ENCODE data around the gene SPON1. TPM values are rescaled to one million over a fixed set of nuclear protein-coding genes. Genes with fewer than 3 reads are reported as not detected.
"Not testable (repeated sequence)": the region's sequence is repeated elsewhere in the genome, so short reads cannot be mapped to it uniquely, and the experiment has no call there.

SPON1 gene
- polyA plus RNA-seq, 1 donor: 71.8 TPM

- Histone ChIP-seq H3K4me3 (ENCODE audit: low read length) (no peak overlapping the region), H3K27ac (ENCODE audit: low read length) (no peak overlapping the region), H3K27me3 (ENCODE audit: control insufficient read depth, insufficient read depth, low read length) (no peaks in the 10 kb centered on the region), H3K9me3 (ENCODE audit: control insufficient read depth, low read depth, low read length) (no peaks in the 10 kb centered on the region), H3K36me3 (ENCODE audit: control insufficient read depth, insufficient read depth, low read length) (peaks cover 7% of the 10 kb centered on the region), H3K4me1 (ENCODE audit: control insufficient read depth, insufficient read depth, low read length) (no peaks in the 10 kb centered on the region)
- DNase-seq: no peak
- WGBS (ENCODE audit: insufficient coverage, low lambda C conversion rate): 60% methylated on average over 1 of the region's 5 CpGs
Measured at GRCh38 chr11:14248580-14248981, 286.1 kb downstream of the SPON1 start.

GRCh38 chr11:14249121-14249963 is 286.8 kb downstream of the SPON1 start:
- no peak overlapping the region for H3K4me3 ChIP-seq (ENCODE audit: low read length)
- no peaks in the 10 kb centered on the region for H3K4me1 ChIP-seq (ENCODE audit: control insufficient read depth, insufficient read depth, low read length)
- H3K36me3 ChIP-seq (ENCODE audit: control insufficient read depth, insufficient read depth, low read length): peaks cover 3% of the 10 kb centered on the region
- H3K27ac ChIP-seq (ENCODE audit: low read length): no peak overlapping the region
- no peaks in the 10 kb centered on the region for H3K9me3 ChIP-seq (ENCODE audit: control insufficient read depth, low read depth, low read length)
- no CpG with 5 or more reads among the region's 10 CpGs for WGBS (ENCODE audit: insufficient coverage, low lambda C conversion rate)
- H3K27me3 ChIP-seq (ENCODE audit: control insufficient read depth, insufficient read depth, low read length): no peaks in the 10 kb centered on the region
- peak; percentile 28 to 34 for DNase-seq

GRCh38 chr11:14251754-14252153 is 289.2 kb downstream of the SPON1 start:
- Histone ChIP-seq H3K27ac (ENCODE audit: low read length) (no peak overlapping the region), H3K4me1 (ENCODE audit: control insufficient read depth, insufficient read depth, low read length) (peaks cover 5% of the 10 kb centered on the region), H3K4me3 (ENCODE audit: low read length) (no peak overlapping the region), H3K36me3 (ENCODE audit: control insufficient read depth, insufficient read depth, low read length) (peaks cover 8% of the 10 kb centered on the region), H3K27me3 (ENCODE audit: control insufficient read depth, insufficient read depth, low read length) (no peaks in the 10 kb centered on the region), H3K9me3 (ENCODE audit: control insufficient read depth, low read depth, low read length) (no peaks in the 10 kb centered on the region)
- no peak for DNase-seq
- WGBS (ENCODE audit: insufficient coverage, low lambda C conversion rate): no CpG with 5 or more reads among the region's 5 CpGs

GRCh38 chr11:14252501-14252900 is 290.0 kb downstream of the SPON1 start:
- H3K36me3 ChIP-seq (ENCODE audit: control insufficient read depth, insufficient read depth, low read length); H3K4me3 ChIP-seq (ENCODE audit: low read length); DNase-seq; H3K9me3 ChIP-seq (ENCODE audit: control insufficient read depth, low read depth, low read length); H3K27ac ChIP-seq (ENCODE audit: low read length); H3K27me3 ChIP-seq (ENCODE audit: control insufficient read depth, insufficient read depth, low read length): not testable (repeated sequence)
- peaks cover 12% of the 10 kb centered on the region for H3K4me1 ChIP-seq (ENCODE audit: control insufficient read depth, insufficient read depth, low read length)
- no CpG with 5 or more reads among the region's 12 CpGs for WGBS (ENCODE audit: insufficient coverage, low lambda C conversion rate)

- peaks cover 19% of the 10 kb centered on the region for H3K4me1 ChIP-seq (ENCODE audit: control insufficient read depth, insufficient read depth, low read length)
- H3K9me3 ChIP-seq (ENCODE audit: control insufficient read depth, low read depth, low read length): no peaks in the 10 kb centered on the region
- H3K36me3 ChIP-seq (ENCODE audit: control insufficient read depth, insufficient read depth, low read length): peaks cover 11% of the 10 kb centered on the region
- H3K4me3 ChIP-seq (ENCODE audit: low read length): no peak overlapping the region
- H3K27ac ChIP-seq (ENCODE audit: low read length): no peak overlapping the region
- H3K27me3 ChIP-seq (ENCODE audit: control insufficient read depth, insufficient read depth, low read length): no peaks in the 10 kb centered on the region
- no peak for DNase-seq
- no CpG with 5 or more reads among the region's 2 CpGs for WGBS (ENCODE audit: insufficient coverage, low lambda C conversion rate)
Measured at GRCh38 chr11:14253421-14253820, 290.9 kb downstream of the SPON1 start.

- WGBS (ENCODE audit: insufficient coverage, low lambda C conversion rate): no CpG with 5 or more reads among the region's 5 CpGs
- peaks cover 23% of the 10 kb centered on the region for H3K4me1 ChIP-seq (ENCODE audit: control insufficient read depth, insufficient read depth, low read length)
- no peak for DNase-seq
- no peaks in the 10 kb centered on the region for H3K27me3 ChIP-seq (ENCODE audit: control insufficient read depth, insufficient read depth, low read length)
- peaks cover 11% of the 10 kb centered on the region for H3K36me3 ChIP-seq (ENCODE audit: control insufficient read depth, insufficient read depth, low read length)
- H3K27ac ChIP-seq (ENCODE audit: low read length): no peak overlapping the region
- no peaks in the 10 kb centered on the region for H3K9me3 ChIP-seq (ENCODE audit: control insufficient read depth, low read depth, low read length)
- H3K4me3 ChIP-seq (ENCODE audit: low read length): no peak overlapping the region
Measured at GRCh38 chr11:14253840-14254239, 291.3 kb downstream of the SPON1 start.

GRCh38 chr11:14254533-14255237 is 292.2 kb downstream of the SPON1 start:
- Histone ChIP-seq H3K4me3 (ENCODE audit: low read length) (no peak overlapping the region), H3K4me1 (ENCODE audit: control insufficient read depth, insufficient read depth, low read length) (peaks cover 31% of the 10 kb centered on the region), H3K27ac (ENCODE audit: low read length) (no peak overlapping the region), H3K36me3 (ENCODE audit: control insufficient read depth, insufficient read depth, low read length) (peaks cover 15% of the 10 kb centered on the region), H3K27me3 (ENCODE audit: control insufficient read depth, insufficient read depth, low read length) (no peaks in the 10 kb centered on the region), H3K9me3 (ENCODE audit: control insufficient read depth, low read depth, low read length) (no peaks in the 10 kb centered on the region)
- no peak for DNase-seq
- no CpG with 5 or more reads among the region's 13 CpGs for WGBS (ENCODE audit: insufficient coverage, low lambda C conversion rate)

- H3K36me3 ChIP-seq (ENCODE audit: control insufficient read depth, insufficient read depth, low read length): peaks cover 19% of the 10 kb centered on the region
- WGBS (ENCODE audit: insufficient coverage, low lambda C conversion rate): 43% methylated on average over 2 of the region's 2 CpGs
- no peaks in the 10 kb centered on the region for H3K9me3 ChIP-seq (ENCODE audit: control insufficient read depth, low read depth, low read length)
- H3K27ac ChIP-seq (ENCODE audit: low read length): no peak overlapping the region
- H3K4me1 ChIP-seq (ENCODE audit: control insufficient read depth, insufficient read depth, low read length): peaks cover 36% of the 10 kb centered on the region
- no peak overlapping the region for H3K4me3 ChIP-seq (ENCODE audit: low read length)
- no peaks in the 10 kb centered on the region for H3K27me3 ChIP-seq (ENCODE audit: control insufficient read depth, insufficient read depth, low read length)
- DNase-seq: no peak
Measured at GRCh38 chr11:14255238-14255534, 292.7 kb downstream of the SPON1 start.

- H3K9me3 ChIP-seq (ENCODE audit: control insufficient read depth, low read depth, low read length): no peaks in the 10 kb centered on the region
- peaks cover 49% of the 10 kb centered on the region for H3K36me3 ChIP-seq (ENCODE audit: control insufficient read depth, insufficient read depth, low read length)
- DNase-seq: peak; percentile 94 to 97
- H3K27me3 ChIP-seq (ENCODE audit: control insufficient read depth, insufficient read depth, low read length): no peaks in the 10 kb centered on the region
- H3K27ac ChIP-seq (ENCODE audit: low read length): peak overlapping the region; percentile 53
- no CpG with 5 or more reads among the region's 6 CpGs for WGBS (ENCODE audit: insufficient coverage, low lambda C conversion rate)
- H3K4me3 ChIP-seq (ENCODE audit: low read length): no peak overlapping the region
- H3K4me1 ChIP-seq (ENCODE audit: control insufficient read depth, insufficient read depth, low read length): peaks cover 38% of the 10 kb centered on the region
Measured at GRCh38 chr11:14258221-14258935, 295.9 kb downstream of the SPON1 start.

- DNase-seq: no peak
- Histone ChIP-seq H3K4me1 (ENCODE audit: control insufficient read depth, insufficient read depth, low read length) (peaks cover 38% of the 10 kb centered on the region), H3K27me3 (ENCODE audit: control insufficient read depth, insufficient read depth, low read length) (no peaks in the 10 kb centered on the region), H3K4me3 (ENCODE audit: low read length) (no peak overlapping the region), H3K36me3 (ENCODE audit: control insufficient read depth, insufficient read depth, low read length) (peaks cover 54% of the 10 kb centered on the region), H3K27ac (ENCODE audit: low read length) (no peak overlapping the region), H3K9me3 (ENCODE audit: control insufficient read depth, low read depth, low read length) (no peaks in the 10 kb centered on the region)
- 84% methylated on average over 6 of the region's 38 CpGs for WGBS (ENCODE audit: insufficient coverage, low lambda C conversion rate)
Measured at GRCh38 chr11:14259186-14259784, 296.8 kb downstream of the SPON1 start.
